Measurements from ENCODE around the gene FAM13C.

The FAM13C gene

DNA sequence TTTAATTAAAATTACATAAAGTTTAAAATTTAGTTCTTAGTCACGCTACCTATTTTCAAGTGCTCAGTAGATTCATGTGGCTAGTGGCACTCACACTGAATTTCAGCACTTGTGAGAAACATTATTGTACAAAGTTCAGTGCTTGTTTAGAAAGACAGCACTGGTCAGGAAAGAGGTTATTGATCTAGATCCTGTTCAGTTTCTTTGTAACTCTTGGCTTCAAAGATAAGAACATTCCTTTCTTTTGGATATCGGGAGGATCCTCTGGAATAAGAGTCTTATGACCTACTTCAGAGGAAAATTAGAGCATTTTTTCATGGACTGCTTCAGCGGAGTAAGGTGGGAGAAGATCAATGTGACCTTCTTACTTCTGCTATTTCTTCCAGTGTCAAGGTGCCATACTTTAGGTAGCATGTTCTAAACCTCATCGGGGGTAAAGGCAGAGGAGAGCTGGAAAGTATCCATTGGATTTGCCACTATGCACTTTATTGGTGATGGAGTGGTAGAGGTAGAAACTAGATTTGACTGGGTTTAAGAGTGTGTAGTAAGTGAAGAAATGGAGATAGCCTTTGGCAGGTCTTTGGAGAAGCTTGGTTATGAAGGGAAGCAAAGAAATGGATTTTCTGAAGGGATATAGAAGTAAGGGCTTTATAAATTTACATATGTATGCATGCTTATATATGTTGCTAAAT lies 146.0 kb downstream of the FAM13C start:
- DNase-seq (ENCODE audit: insufficient read length, low spot score) (no peak), FAIRE-seq (no peak)
- TF ChIP-seq POU2F2 (IDR thresholded peaks at IDR 0.05; ENCODE audit: low read depth, low read length) (no peak), PAX5 (IDR thresholded peaks at IDR 0.05; ENCODE audit: insufficient read depth, low read length, severe bottlenecking) (no peak), SPI1 (IDR thresholded peaks at IDR 0.05; ENCODE audit: low read depth, low read length) (no peak), POLR2A (IDR thresholded peaks at IDR 0.05; ENCODE audit: low read depth, low read length) (no peak), TAF1 (IDR thresholded peaks at IDR 0.05; ENCODE audit: low read depth, low read length) (no peak), POLR2AphosphoS5 (IDR thresholded peaks at IDR 0.05; ENCODE audit: low read depth, low read length) (no peak)

DNA sequence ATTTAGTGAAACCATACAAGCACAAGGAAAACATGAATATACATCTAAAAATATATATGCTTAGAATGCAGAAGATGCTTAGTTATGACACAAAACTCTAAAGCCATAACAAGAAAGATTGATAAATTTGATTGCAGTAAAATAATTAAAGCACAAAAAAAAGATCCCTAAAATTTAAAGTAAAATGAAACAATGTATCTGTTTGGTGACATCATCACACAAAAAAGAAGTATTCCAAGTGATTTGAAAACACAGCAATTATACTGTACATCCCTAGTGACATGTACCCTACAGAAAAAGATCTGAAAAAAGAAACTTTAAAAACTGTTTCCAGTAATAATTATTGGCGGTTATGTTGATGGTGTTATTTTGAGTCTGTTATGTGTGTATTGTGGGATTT lies 148.2 kb downstream of the FAM13C start:
- DNase-seq (ENCODE audit: insufficient read length, low spot score): no peak
- FAIRE-seq: no peak
- TF ChIP-seq POU2F2 (IDR thresholded peaks at IDR 0.05; ENCODE audit: low read depth, low read length): no peak
- TF ChIP-seq SPI1 (IDR thresholded peaks at IDR 0.05; ENCODE audit: low read depth, low read length): no peak
- TF ChIP-seq POLR2A (IDR thresholded peaks at IDR 0.05; ENCODE audit: low read depth, low read length): no peak
- TF ChIP-seq TAF1 (IDR thresholded peaks at IDR 0.05; ENCODE audit: low read depth, low read length): no peak
- TF ChIP-seq POLR2AphosphoS5 (IDR thresholded peaks at IDR 0.05; ENCODE audit: low read depth, low read length): no peak
- no peak for TF ChIP-seq PAX5 (IDR thresholded peaks at IDR 0.05; ENCODE audit: insufficient read depth, low read length, severe bottlenecking)

DNA sequence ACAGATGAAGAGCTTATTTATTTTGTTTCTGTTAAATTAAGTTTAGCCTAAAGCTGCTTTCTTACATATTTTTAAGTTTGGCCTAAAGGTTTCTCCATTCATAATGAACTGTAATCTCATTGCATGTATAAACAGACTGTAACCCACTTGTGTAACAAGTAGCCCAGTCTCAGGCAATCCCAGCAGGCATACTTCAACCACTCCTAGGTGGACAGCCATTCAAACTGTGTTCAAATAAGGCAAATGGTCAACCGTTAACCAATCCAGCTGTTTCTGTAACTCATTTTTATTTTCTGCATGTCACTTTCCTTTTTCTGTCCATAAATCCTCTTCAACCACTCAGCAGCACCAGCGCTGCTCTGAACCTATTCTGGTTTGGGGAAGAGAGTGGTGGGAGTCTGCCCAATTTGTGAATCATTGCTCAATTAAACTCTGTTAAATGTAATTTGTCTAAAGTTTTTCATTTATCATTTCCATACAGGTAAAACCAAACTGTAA lies 150.0 kb downstream of the FAM13C start:
- DNase-seq (ENCODE audit: insufficient read length, low spot score): no peak
- TF ChIP-seq PAX5 (IDR thresholded peaks at IDR 0.05; ENCODE audit: insufficient read depth, low read length, severe bottlenecking) (no peak), TAF1 (IDR thresholded peaks at IDR 0.05; ENCODE audit: low read depth, low read length) (no peak), POLR2A (IDR thresholded peaks at IDR 0.05; ENCODE audit: low read depth, low read length) (no peak), POLR2AphosphoS5 (IDR thresholded peaks at IDR 0.05; ENCODE audit: low read depth, low read length) (no peak), POU2F2 (IDR thresholded peaks at IDR 0.05; ENCODE audit: low read depth, low read length) (no peak), SPI1 (IDR thresholded peaks at IDR 0.05; ENCODE audit: low read depth, low read length) (no peak)
- no peak for FAIRE-seq

DNA sequence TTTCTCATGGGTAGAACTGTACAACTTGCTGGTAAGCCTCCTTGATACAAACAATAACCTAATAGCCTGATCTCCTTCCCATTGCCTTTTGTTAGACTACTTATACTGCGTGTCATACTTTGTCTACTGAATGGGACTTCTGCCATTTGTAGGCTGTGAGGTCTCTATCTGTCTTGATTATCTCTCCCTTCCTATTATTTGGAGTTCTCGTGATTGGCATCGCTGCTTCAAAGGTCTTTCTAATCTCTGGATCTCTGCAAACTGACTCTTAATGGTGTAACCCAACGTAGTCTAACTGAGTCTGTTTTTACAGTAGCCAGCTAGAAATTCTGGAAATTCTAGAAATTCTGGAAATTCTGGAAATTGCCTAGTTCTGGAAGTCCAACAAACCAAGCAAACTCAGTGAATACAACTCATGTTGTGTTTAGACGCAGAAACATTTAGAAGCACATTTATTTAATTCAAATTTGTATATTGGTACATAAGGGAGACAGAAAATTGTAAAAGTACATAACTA lies 156.1 kb downstream of the FAM13C start:
- TF ChIP-seq POU2F2 (IDR thresholded peaks at IDR 0.05; ENCODE audit: low read depth, low read length) (no peak), PAX5 (IDR thresholded peaks at IDR 0.05; ENCODE audit: insufficient read depth, low read length, severe bottlenecking) (no peak), SPI1 (IDR thresholded peaks at IDR 0.05; ENCODE audit: low read depth, low read length) (no peak), POLR2A (IDR thresholded peaks at IDR 0.05; ENCODE audit: low read depth, low read length) (no peak), TAF1 (IDR thresholded peaks at IDR 0.05; ENCODE audit: low read depth, low read length) (no peak), POLR2AphosphoS5 (IDR thresholded peaks at IDR 0.05; ENCODE audit: low read depth, low read length) (no peak)
- no peak for DNase-seq (ENCODE audit: insufficient read length, low spot score)
- no peak for FAIRE-seq

Data from GM12891 (cell line).